ENCODE data around the gene PRR23A.

Gene PRR23A

DNA sequence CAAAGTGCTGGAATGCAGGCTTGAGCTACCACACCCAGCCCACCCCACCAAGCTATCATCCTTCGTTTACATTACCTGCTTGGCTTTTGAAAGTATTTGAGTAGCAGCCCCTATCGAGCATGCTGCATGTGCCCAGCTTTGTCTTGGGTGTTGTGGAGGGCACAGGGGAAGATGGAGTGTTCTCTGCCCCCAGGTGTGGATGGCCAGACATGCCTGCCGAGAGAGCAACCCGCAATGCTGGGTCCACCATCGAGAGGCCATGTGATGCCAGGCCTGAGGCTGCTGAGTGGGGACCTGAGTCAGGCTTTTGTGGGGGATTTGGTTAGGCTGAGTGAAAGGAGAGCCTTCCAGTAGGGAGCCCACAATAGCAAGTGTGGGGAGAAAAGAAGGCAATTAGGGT lies 33.1 kb downstream of the PRR23A start:
- DNase-seq, result no peak

DNA sequence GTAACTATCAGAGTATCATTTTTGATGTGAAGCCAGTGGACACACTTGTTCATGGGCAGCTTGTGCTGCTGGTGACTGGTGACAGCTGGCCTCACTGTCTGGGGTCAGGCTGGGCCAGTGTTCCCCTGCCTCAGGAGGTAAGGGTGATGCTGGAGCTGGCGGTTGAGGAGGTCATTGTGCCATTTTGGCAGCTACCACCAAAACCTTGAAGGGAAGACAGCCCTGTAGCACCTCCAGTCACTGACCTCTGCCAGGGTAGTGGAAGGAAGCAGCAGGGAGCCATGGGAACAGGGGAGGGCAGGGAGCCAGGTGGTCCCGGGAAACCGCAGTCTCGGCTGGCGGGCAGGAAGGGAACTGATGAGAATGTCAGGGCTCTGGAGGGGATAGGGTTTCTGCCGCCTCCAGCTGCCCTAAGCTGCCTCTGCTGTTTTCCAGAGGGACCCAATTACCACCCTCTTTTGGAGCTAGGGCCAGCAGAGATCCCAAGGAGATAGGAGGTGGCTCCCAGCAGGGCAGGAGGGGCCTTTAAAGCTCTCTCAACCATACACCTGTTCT lies 34.2 kb downstream of the PRR23A start:
- DNase-seq, result no peak

DNA sequence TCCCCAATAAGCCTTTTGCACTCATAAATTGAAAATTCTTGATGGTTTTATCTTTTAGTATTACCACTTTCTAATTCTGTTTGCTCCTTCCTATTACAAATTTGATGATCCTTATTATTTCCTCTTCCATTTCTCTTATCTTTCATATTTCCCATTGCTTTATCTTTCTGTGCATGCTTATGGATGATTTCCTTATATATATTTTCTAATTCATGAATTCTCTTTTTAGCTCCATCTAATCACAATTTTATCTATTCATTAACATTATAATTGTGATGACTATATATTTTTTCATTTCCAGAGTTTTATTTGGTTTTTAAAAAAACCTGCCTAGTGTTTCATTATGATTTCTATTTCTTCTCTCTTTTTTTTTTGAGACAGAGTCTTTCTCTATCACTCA lies 41.1 kb downstream of the PRR23A start:
- no peak for DNase-seq

DNA sequence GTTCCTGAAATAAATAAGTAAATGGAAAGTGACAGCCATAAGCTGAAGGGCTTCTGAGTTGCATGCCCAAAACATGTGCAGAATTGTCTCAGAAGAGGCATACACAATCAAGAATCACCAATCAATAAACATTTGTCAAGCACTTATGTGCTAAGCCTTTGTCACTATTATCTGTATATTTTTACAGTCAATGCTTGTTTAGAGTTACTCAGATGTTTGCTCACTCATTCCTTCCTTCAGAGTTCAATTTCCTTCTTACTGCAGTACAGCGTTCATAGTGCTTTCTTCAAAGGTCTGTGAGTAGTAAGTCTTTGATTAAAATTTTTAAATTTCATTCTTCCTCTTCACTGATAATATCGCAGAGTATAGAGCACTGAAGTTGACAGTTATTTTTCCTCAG lies 41.8 kb downstream of the PRR23A start:
- no peak for DNase-seq

DNA sequence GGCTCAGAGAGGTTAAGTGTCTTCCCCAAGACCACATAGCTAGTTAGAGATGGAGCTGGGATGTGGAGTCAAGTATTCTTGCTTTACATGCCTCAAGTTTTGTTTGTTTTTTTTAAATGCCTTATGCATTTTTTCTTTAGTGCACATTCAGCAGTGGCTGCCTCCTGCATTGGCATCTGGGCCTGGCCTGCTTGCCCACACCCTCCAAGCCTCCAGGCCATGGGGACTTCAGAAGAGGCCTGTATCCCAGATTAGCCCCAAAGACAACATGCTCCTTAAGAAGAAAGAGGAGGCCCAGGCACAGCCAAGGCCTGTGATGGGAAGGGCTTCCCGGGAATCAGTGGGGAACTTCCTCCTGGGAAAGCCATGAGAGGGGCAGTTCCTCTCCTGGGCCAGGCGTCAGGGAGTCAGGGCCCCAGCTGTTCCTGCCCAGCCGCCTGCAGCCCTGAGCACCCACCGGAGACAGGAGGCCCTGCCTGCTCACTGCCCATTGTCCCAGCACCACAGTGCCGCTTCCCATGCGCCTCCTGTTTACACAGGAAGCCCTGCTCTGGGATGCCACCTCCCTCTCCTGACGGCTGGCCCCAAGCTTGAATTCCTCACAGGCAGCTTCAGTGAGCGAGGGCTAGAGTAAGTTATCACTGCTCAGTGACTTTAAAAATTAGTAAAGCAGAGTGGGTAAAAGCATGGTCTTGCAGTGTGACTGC lies 43.1 kb downstream of the PRR23A start:
- DNase-seq, result no peak

DNA sequence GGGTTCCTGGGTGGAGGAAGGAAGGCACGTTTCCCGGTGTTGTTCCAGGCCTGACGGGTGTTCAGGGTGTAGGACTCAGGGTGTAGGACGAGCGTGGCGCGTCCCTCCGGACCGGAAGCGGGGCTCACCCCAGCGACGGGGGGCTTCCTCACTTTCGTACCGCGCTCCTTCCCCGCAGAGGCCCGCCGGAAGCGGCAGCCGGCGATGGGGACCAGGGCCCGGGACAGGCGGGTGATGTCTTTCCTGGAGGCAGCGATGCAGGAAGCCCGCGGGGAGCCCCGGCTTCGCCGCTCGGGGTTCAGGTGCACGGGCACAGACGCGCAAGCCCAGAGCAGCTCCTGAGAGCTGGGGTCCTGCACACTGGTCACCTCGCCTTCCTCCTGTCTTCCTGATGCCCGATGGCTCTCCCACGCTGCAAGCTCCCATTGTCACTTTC lies 45.6 kb downstream of the PRR23A start:
- no peak for DNase-seq

Measured in suppressor macrophage (primary cell).